WERI-Rb-1 (cell line): Measurements from ENCODE around the gene ITPR2.
A peak's percentile ranks its signal among the peaks of the same experiment; 100 is the strongest.
"Not testable (repeated sequence)": the region's sequence is repeated elsewhere in the genome, so short reads cannot be mapped to it uniquely, and the experiment has no call there.

Source experiments
- DNase-seq: peaks from one replicate; pipeline ENCODE4 v3.0.0-alpha.2; 2020
- H3K27ac ChIP-seq: fragments of 250-450 bp; sonication (Bioruptor Pico); 2 replicates; pipeline ENCODE4 v1.5.1; 2020; ENCODE audit warnings: mild to moderate bottlenecking, moderate library complexity
- H3K27me3 ChIP-seq: fragments of 250-450 bp; sonication (Bioruptor Pico); 2 replicates; pipeline ENCODE4 v1.5.1; 2021; ENCODE audit warnings: mild to moderate bottlenecking, low read depth, moderate library complexity; ENCODE audit not compliant: insufficient read depth, severe bottlenecking
- H3K36me3 ChIP-seq: fragments of 250-450 bp; sonication (Bioruptor Pico); 2 replicates; pipeline ENCODE4 v1.5.1; 2020; ENCODE audit warnings: mild to moderate bottlenecking, moderate library complexity
- H3K4me3 ChIP-seq: 2 replicates; pipeline ENCODE4 v1.5.1; 2011; ENCODE audit warnings: low read depth, mild to moderate bottlenecking, control low read depth, low read length
- H3K9me3 ChIP-seq: fragments of 250-450 bp; sonication (Bioruptor Pico); 2 replicates; pipeline ENCODE4 v1.5.1; 2021; ENCODE audit warnings: mild to moderate bottlenecking, moderate library complexity; ENCODE audit not compliant: severe bottlenecking
- TF ChIP-seq, protein P1 (sequence below): IDR thresholded peaks from 2 replicates; pipeline ENCODE4 v1.5.1; 2011; ENCODE audit warnings: low read depth, mild to moderate bottlenecking, control low read depth, inconsistent platforms, low read length

ITPR2 gene

DNA sequence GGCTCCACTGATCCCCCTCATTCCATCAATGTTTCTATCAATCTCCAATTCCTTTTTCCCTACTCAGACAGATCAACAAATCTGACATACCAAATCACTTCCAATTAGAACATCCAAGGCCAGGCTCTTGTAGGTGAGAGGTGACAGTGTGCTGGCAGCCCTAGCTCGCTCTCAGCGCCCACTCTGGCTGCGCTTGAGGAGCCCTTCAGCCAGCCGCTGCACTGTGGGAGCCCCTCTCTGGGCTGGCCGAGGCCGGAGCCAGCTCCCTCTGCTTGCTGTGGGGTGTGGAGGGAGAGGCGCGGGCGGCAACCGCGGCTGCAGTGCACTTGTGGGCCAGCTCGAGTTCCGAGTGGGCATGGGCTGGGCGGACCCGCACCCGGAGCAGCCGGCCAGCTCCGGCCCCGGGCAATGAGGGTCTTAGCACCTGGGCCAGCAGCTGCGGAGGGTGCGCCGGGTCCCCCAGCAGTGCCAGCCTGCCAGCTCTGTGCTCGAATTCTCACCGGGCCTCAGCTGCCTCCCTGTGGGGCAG is 6.0 kb upstream of the ITPR2 start:
- Histone ChIP-seq H3K4me3 (no peak overlapping the region), H3K27me3 (no peaks in the 10 kb centered on the region), H3K36me3 (no peaks in the 10 kb centered on the region), H3K9me3 (peaks cover 7% of the 10 kb centered on the region), H3K27ac (no peak overlapping the region)
- TF ChIP-seq, protein P1, sequence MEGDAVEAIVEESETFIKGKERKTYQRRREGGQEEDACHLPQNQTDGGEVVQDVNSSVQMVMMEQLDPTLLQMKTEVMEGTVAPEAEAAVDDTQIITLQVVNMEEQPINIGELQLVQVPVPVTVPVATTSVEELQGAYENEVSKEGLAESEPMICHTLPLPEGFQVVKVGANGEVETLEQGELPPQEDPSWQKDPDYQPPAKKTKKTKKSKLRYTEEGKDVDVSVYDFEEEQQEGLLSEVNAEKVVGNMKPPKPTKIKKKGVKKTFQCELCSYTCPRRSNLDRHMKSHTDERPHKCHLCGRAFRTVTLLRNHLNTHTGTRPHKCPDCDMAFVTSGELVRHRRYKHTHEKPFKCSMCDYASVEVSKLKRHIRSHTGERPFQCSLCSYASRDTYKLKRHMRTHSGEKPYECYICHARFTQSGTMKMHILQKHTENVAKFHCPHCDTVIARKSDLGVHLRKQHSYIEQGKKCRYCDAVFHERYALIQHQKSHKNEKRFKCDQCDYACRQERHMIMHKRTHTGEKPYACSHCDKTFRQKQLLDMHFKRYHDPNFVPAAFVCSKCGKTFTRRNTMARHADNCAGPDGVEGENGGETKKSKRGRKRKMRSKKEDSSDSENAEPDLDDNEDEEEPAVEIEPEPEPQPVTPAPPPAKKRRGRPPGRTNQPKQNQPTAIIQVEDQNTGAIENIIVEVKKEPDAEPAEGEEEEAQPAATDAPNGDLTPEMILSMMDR: no peak
- no peak for DNase-seq

DNA sequence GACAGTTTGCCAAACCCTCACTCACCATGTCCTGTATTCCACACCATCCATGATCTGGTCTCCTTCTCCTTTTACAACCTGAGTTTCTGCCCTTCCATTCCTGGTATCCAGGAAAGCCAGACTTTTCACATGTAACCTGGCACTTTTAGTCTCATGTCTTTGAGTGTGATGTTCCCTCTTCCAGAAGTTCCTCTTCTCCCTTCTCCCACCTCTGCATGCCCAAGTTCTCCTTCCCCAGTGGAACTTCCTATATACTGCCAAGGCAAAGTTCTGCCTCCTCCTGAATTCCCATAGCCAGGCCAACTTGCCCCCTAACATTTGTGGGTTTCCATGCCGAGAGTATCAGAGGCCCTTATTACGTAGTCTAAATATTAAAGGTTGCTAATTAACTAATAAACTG is 3.2 kb upstream of the ITPR2 start:
- H3K4me3 ChIP-seq: no peak overlapping the region
- H3K27ac ChIP-seq: no peak overlapping the region
- no peaks in the 10 kb centered on the region for H3K36me3 ChIP-seq
- DNase-seq: no peak
- peaks cover 7% of the 10 kb centered on the region for H3K9me3 ChIP-seq
- TF ChIP-seq, protein P1: no peak
- no peaks in the 10 kb centered on the region for H3K27me3 ChIP-seq

DNA sequence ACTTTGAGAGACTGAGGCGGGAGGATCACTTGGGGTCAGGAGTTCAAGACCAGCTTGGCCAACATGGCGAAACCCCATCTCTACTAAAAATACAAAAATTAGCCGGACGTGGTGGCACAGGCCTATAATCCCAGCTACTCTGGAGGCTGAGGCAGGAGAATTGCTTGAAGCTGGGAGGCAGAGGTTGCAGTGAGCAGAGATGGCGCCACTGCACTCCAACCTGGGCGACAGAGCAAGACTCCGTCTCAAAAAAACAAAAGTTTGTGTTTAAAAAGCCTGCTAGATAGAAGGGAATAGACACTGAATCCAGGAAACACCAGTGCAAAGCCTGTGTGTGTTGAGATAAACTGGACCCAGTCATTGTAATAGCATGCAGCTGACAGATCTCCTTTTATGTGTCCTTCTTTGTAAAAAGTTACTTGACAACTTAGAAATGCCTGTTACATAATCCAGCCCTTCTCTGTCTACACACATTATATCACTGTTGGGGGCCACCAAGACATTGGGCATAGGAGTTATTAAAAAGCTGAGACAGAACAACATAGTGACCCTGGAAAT is 1.6 kb upstream of the ITPR2 start:
- H3K4me3 ChIP-seq, H3K9me3 ChIP-seq, H3K27me3 ChIP-seq, H3K36me3 ChIP-seq, DNase-seq: not testable (repeated sequence)
- H3K27ac ChIP-seq: peak overlapping the region; percentile 87

DNA sequence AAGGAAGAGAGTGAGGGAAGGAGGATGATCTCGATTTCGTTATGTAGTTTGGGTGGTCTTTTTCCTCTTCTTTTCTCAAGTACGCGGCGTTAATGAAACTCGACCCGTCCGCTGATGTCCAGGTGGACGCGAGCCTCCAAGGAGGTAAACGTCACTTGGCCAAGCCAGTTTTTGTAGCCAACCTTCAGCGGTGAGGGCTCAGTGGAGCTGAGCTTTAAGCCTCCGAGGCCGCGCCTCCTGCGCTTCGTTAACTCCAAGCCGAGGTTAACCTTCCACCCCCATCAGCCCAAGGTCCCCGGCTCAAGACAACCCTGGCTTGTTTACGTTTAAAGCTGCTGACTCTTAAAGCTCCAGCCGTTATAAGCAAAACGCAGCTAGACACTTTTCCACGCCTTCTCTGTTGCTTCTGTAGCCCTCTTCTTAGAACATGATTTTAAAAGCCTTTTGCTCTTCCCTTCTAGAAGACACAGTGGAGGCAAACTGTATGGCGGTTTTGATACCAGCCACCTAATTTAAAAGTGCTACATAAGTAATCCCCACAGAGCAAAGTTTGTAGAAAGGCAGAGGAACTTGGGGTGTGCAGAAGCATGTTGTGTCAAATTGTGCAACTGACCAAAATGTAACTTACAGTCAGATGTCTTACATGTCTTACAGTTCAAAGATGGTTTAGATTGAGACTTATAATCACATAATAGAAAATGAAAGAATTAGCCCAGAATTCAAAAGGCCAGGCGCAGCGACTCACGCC is 923 bp upstream of the ITPR2 start:
- peak; percentile 90 for DNase-seq
- peaks cover 4% of the 10 kb centered on the region for H3K9me3 ChIP-seq
- H3K4me3 ChIP-seq: peak overlapping the region; percentile 48
- no peaks in the 10 kb centered on the region for H3K27me3 ChIP-seq
- peak overlapping the region; percentile 87 for H3K27ac ChIP-seq
- no peaks in the 10 kb centered on the region for H3K36me3 ChIP-seq
- TF ChIP-seq, protein P1: no peak

DNA sequence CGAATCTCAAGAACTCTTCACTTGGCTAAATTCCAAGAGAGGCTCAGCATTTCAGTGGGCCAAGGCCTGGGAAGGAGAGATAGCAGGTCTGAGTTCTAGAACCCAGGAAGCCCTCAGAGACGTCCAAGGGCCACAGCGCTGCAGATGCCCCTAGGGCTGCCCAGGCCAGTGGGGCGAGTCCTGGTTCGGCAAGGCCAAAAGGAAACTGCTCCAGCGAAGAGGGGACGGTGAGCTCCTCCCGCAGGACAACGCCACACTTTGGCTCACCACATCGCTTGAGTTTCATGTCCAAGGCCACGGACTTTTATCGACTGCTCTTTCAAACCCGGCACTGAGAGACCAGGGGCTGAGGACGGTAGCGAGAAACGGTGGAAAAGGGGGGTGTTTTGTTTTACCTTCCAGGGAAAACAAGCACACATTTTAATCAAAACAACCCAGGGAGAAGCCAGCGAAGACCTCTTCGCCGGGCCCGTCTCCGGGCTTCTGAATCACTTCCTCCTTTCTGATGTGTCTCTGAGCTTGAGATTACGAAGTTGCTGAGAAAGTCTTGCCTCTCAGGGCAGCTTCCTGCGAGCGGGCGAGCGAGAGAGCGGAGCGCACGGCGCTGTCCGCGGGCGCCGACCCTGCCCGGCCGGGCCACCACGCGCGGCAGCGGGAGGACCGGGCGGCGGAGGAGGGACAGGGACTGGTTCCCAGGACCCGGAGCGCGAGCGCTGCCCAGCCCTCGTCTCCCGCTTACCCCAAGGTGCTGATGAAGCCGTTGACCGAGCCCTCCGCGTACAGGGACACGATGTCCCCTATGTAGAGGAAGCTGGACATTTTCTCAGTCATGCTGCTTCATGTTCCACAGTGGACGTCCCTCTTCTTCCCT is 808 bp downstream of the ITPR2 start:
- Histone ChIP-seq H3K36me3 (no peaks in the 10 kb centered on the region), H3K9me3 (no peaks in the 10 kb centered on the region), H3K4me3 (peak overlapping the region; percentile 73), H3K27ac (peak overlapping the region; percentile 69), H3K27me3 (no peaks in the 10 kb centered on the region)
- TF ChIP-seq, protein P1: peak; percentile 33; the same call in 1 of the 2 replicates
- peak; percentile 56 for DNase-seq
